HG03039 (cell line): Measurements from ENCODE around the gene DDX56.

ENCODE experiments used
- ATAC-seq: cut with Tn5 transposase; IDR thresholded peaks from one replicate; pipeline ENCODE4 v1.9.1; 2021; ENCODE audit warnings: mild to moderate bottlenecking, moderate library complexity; ENCODE audit not compliant: unreplicated experiment

DDX56 gene

GRCh38 chr7:44538093-44538797 is 35.5 kb downstream of the DDX56 start:
- ATAC-seq = no peak

GRCh38 chr7:44537442-44537841 is 36.3 kb downstream of the DDX56 start:
- ATAC-seq = no peak

GRCh38 chr7:44536090-44536489 is 37.6 kb downstream of the DDX56 start:
- ATAC-seq = no peak

- no peak for ATAC-seq
Measured at GRCh38 chr7:44535348-44536064, 38.2 kb downstream of the DDX56 start.

- ATAC-seq = no peak
Measured at GRCh38 chr7:44534501-44534900, 39.2 kb downstream of the DDX56 start.

- ATAC-seq = no peak
Measured at GRCh38 chr7:44534087-44534486, 39.6 kb downstream of the DDX56 start.

GRCh38 chr7:44533301-44534055 is 40.2 kb downstream of the DDX56 start:
- ATAC-seq = no peak

GRCh38 chr7:44531421-44532380 is 42.0 kb downstream of the DDX56 start:
- no peak for ATAC-seq

- no peak for ATAC-seq
Measured at GRCh38 chr7:44530990-44531389, 42.7 kb downstream of the DDX56 start.

GRCh38 chr7:44524811-44525388 is 48.8 kb downstream of the DDX56 start:
- no peak for ATAC-seq

- ATAC-seq = no peak
Measured at GRCh38 chr7:44522315-44522714, 51.4 kb downstream of the DDX56 start.

GRCh38 chr7:44521347-44522095 is 52.2 kb downstream of the DDX56 start:
- no peak for ATAC-seq

GRCh38 chr7:44520574-44520973 is 53.1 kb downstream of the DDX56 start:
- ATAC-seq = no peak

- ATAC-seq = no peak
Measured at GRCh38 chr7:44519546-44519945, 54.2 kb downstream of the DDX56 start.

GRCh38 chr7:44518761-44519160 is 54.9 kb downstream of the DDX56 start:
- ATAC-seq = no peak

- no peak for ATAC-seq
Measured at GRCh38 chr7:44517175-44517574, 56.5 kb downstream of the DDX56 start.
